Vagina (tissue), 2 donors: ENCODE results near the gene NLGN3. TPM values are rescaled to one million over a fixed set of nuclear protein-coding genes. Genes with fewer than 3 reads are reported as not detected.

Experiments
- DNase-seq, 2 donors: peaks; one replicate each; pipeline ENCODE4 v3.0.0-alpha.2; 2017; ENCODE audit errors: extremely low spot score in 2 of 2
- H3K27ac ChIP-seq: fragments of 200-600 bp; sonication (generic); one replicate; pipeline ENCODE4 v1.5.1; 2019
- H3K27me3 ChIP-seq: fragments of 200-600 bp; sonication (generic); one replicate; pipeline ENCODE4 v1.5.1; 2019
- H3K36me3 ChIP-seq, 2 donors: fragments of 200-600 bp; sonication (generic); one replicate each; pipeline ENCODE4 v1.5.1; 2017 to 2019
- H3K4me1 ChIP-seq: fragments of 200-600 bp; sonication (generic); one replicate; pipeline ENCODE4 v1.5.1; 2019
- H3K4me3 ChIP-seq, 2 donors: fragments of 200-600 bp; sonication (generic); 1 replicate in 1 of 2; 2 replicates in 1 of 2; pipeline ENCODE4 v1.5.1; 2016 to 2019
- H3K9me3 ChIP-seq: fragments of 200-600 bp; sonication (generic); one replicate; pipeline ENCODE4 v1.5.1; 2019
- CTCF ChIP-seq, 3 experiments: fragments of 450-650 bp in 2 of 3; fragments of 200-600 bp in 1 of 3; sonication (generic) in 1 of 3; IDR thresholded peaks; one replicate each; pipeline ENCODE4 v1.5.1; 2017 to 2019; ENCODE audit warnings: antibody characterized with exemption in 3 of 3, mild to moderate bottlenecking in 2 of 3, moderate library complexity in 2 of 3
- POLR2A ChIP-seq, 2 donors: fragments of 450-650 bp; IDR thresholded peaks; one replicate each; pipeline ENCODE4 v1.6.1; 2017; ENCODE audit warnings: antibody characterized with exemption in 2 of 2, mild to moderate bottlenecking in 2 of 2, moderate library complexity in 2 of 2
- POLR2AphosphoS5 ChIP-seq, 2 donors: sonication (generic); formaldehyde crosslinking; IDR thresholded peaks; one replicate each; pipeline ENCODE4 v1.9.0; 2017; ENCODE audit warnings: antibody characterized with exemption in 2 of 2, mild to moderate bottlenecking in 2 of 2, low read depth in 1 of 2; ENCODE audit not compliant: insufficient read depth in 1 of 2
- intact Hi-C: fragments of 100-400 bp; cut with DNase I; formaldehyde crosslinking; loops from one replicate; pipeline ENCODE4 v1.15.1; 2023
- total RNA-seq: library from RNA; depleted of rRNA; stranded (reverse); fragments of >200 nt; gene quantifications from one replicate; pipeline ENCODE4 v1.2.3, GENCODE V29; 2016

The NLGN3 gene
- total RNA-seq, 1 donor from 2014 or later, result 1.7 TPM

DNA sequence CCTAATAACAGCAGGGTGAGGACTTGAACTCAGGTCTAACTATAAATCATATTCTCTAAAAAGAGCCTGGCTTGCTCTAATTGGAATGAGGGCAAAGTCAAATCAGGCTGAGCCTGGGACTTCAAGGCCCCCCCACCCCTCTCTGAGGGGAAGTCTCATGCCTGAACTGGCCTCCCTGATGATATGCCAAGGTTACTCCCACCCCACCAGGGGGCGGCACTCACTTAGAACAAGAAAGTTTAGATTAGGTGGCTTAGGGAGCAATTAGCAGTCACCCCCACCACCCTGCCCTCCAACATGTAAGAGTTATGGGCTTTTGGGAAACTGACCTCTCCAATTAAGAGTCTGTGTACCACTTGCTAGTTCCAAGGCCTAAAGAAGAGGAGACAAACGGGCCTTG is 46.3 kb upstream of the NLGN3 start:
- DNase-seq, result no peak
- no peaks in the 10 kb centered on the region for H3K9me3 ChIP-seq
- peak overlapping the region; percentile 13 for H3K27ac ChIP-seq
- H3K27me3 ChIP-seq, result no peaks in the 10 kb centered on the region
- intact Hi-C loops, result no loop called here
- H3K4me1 ChIP-seq, result peaks cover 16% of the 10 kb centered on the region
- H3K4me3 ChIP-seq, result no peak overlapping the region
- TF ChIP-seq CTCF (IDR thresholded peaks at IDR 0.05), result peak in 1 of 3 experiments; percentile 33
- no peak for TF ChIP-seq POLR2A (IDR thresholded peaks at IDR 0.05)
- no peaks in the 10 kb centered on the region for H3K36me3 ChIP-seq

DNA sequence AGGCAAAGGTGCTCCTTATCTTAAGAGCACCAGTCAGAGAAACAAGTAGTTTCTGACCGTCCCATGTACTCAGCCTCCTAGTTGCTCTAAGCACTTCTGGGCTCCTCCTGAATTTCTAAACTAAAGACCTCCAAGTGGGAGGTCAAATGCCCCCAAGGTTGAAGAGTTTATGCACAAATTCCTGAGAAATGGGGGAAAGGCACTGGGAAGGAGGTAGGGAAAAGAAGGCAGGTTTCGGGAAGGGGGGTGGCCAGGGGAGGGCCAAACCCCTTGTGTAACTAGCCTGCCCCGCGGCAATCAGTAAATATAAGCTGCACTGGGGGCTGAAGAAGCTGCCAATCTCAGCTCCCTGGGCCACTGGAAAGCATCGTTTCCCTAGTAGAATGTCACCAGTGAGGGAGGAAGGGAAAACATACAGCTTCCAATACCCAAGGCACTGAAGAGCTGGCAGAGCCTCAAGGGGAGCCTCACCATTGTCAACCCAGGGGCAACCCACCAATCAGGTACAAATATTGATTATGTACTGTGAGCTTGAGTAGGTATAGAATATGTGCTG is 45.6 kb upstream of the NLGN3 start:
- no peaks in the 10 kb centered on the region for H3K36me3 ChIP-seq
- H3K27ac ChIP-seq, result no peak overlapping the region
- no peak overlapping the region for H3K4me3 ChIP-seq
- H3K27me3 ChIP-seq, result peaks cover 3% of the 10 kb centered on the region
- peaks cover 23% of the 10 kb centered on the region for H3K4me1 ChIP-seq
- no peak for DNase-seq
- intact Hi-C loops, result no loop called here
- no peaks in the 10 kb centered on the region for H3K9me3 ChIP-seq
- TF ChIP-seq CTCF (IDR thresholded peaks at IDR 0.05) (no peak), POLR2A (IDR thresholded peaks at IDR 0.05) (no peak), POLR2AphosphoS5 (IDR thresholded peaks at IDR 0.05; ENCODE audit: insufficient read depth in 1 of 2, low read depth in 1 of 2) (no peak)

DNA sequence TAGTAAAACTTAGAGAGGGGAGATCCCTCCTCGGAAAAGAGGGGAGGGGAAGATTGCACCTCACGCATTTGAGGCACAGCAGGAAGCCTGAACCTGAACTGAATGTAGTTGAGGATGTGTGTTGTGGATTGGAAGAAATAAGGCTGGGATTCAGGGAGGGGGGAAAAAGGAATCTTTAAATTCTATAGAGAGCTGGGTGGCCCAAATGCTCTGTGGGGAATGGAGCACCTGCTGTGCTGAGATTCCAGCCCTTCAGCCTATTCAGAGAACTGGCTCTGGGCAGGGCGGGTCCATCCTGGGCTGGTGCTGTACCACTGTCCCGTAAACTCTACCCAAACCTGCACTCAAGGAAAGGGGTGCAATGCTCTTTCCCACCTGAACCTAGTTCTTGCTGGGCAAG is 44.9 kb upstream of the NLGN3 start:
- TF ChIP-seq POLR2A (IDR thresholded peaks at IDR 0.05), result no peak
- TF ChIP-seq POLR2AphosphoS5 (IDR thresholded peaks at IDR 0.05; ENCODE audit: insufficient read depth in 1 of 2, low read depth in 1 of 2), result no peak
- TF ChIP-seq CTCF (IDR thresholded peaks at IDR 0.05), result no peak
- no peaks in the 10 kb centered on the region for H3K36me3 ChIP-seq
- DNase-seq, result no peak
- intact Hi-C loops, result no loop called here
- no peak overlapping the region for H3K27ac ChIP-seq
- H3K4me1 ChIP-seq, result peaks cover 29% of the 10 kb centered on the region
- H3K4me3 ChIP-seq, result no peak overlapping the region
- H3K9me3 ChIP-seq, result no peaks in the 10 kb centered on the region
- H3K27me3 ChIP-seq, result peaks cover 3% of the 10 kb centered on the region

DNA sequence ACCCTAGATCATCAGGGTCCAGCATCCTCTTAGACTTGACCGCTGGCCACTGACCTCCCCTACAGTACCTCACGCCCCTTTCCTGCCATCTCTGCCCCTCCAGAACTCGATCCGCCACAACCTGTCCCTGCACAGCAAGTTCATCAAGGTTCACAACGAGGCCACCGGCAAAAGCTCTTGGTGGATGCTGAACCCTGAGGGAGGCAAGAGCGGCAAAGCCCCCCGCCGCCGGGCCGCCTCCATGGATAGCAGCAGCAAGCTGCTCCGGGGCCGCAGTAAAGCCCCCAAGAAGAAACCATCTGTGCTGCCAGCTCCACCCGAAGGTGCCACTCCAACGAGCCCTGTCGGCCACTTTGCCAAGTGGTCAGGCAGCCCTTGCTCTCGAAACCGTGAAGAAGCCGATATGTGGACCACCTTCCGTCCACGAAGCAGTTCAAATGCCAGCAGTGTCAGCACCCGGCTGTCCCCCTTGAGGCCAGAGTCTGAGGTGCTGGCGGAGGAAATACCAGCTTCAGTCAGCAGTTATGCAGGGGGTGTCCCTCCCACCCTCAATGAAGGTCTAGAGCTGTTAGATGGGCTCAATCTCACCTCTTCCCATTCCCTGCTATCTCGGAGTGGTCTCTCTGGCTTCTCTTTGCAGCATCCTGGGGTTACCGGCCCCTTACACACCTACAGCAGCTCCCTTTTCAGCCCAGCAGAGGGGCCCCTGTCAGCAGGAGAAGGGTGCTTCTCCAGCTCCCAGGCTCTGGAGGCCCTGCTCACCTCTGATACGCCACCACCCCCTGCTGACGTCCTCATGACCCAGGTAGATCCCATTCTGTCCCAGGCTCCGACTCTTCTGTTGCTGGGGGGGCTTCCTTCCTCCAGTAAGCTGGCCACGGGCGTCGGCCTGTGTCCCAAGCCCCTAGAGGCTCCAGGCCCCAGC is 43.8 kb upstream of the NLGN3 start:
- H3K27ac ChIP-seq, result no peak overlapping the region
- intact Hi-C loops, result no loop called here
- no peaks in the 10 kb centered on the region for H3K9me3 ChIP-seq
- no peak for DNase-seq
- H3K4me3 ChIP-seq, result no peak overlapping the region
- no peak for TF ChIP-seq POLR2AphosphoS5 (IDR thresholded peaks at IDR 0.05; ENCODE audit: insufficient read depth in 1 of 2, low read depth in 1 of 2)
- no peak for TF ChIP-seq POLR2A (IDR thresholded peaks at IDR 0.05)
- TF ChIP-seq CTCF (IDR thresholded peaks at IDR 0.05), result no peak
- H3K27me3 ChIP-seq, result peaks cover 3% of the 10 kb centered on the region
- no peaks in the 10 kb centered on the region for H3K36me3 ChIP-seq
- peaks cover 29% of the 10 kb centered on the region for H3K4me1 ChIP-seq

GRCh38 chrX:71102292-71102691 is 42.3 kb upstream of the NLGN3 start:
- peaks cover 3% of the 10 kb centered on the region for H3K27me3 ChIP-seq
- H3K4me3 ChIP-seq, result no peak overlapping the region
- TF ChIP-seq CTCF (IDR thresholded peaks at IDR 0.05) (no peak), POLR2A (IDR thresholded peaks at IDR 0.05) (no peak), POLR2AphosphoS5 (IDR thresholded peaks at IDR 0.05; ENCODE audit: insufficient read depth in 1 of 2, low read depth in 1 of 2) (no peak)
- intact Hi-C loops, result no loop called here
- no peak overlapping the region for H3K27ac ChIP-seq
- H3K36me3 ChIP-seq, result no peaks in the 10 kb centered on the region
- DNase-seq, result no peak
- peaks cover 20% of the 10 kb centered on the region for H3K4me1 ChIP-seq
- H3K9me3 ChIP-seq, result no peaks in the 10 kb centered on the region
